K562 (cell line): ENCODE results near the gene ELF2. TPM values are rescaled to one million over a fixed set of nuclear protein-coding genes. Genes with fewer than 3 reads are reported as not detected.
"Not testable (repeated sequence)": the region's sequence is repeated elsewhere in the genome, so short reads cannot be mapped to it uniquely, and the experiment has no call there.

Source experiments
- ATAC-seq: fragments of 200-7000 bp; cut with Tn5 transposase; 3 replicates; pipeline ENCODE4 v1.9.1; 2020; ENCODE audit warnings: moderate library complexity
- BruUV-seq: library from RNA; stranded (reverse); fragments of 400-500 nt; replicated peaks from 2 replicates; lab custom pipeline; 2021; lab: Mats Ljungman, UMichigan
- CTCF ChIA-PET: fragments of 300-600 bp; formaldehyde crosslinking; extraction: SDS; loops from one replicate; lab custom pipeline; 2021; ENCODE audit warnings: low intra/inter-chr PET ratio; lab: Yijun Ruan, JAX
- POLR2A ChIA-PET: fragments of 300-600, 350-650 bp; sonication (Branson Sonifier 250); formaldehyde crosslinking; extraction: SDS; loops from one replicate; lab custom pipeline; 2021; ENCODE audit warnings: antibody characterized with exemption, inconsistent platforms; lab: Yijun Ruan, JAX
- DNase-seq, 4 experiments: peaks; one replicate each; pipeline versions ENCODE4 v3.0.0 to v3.0.0-alpha.2; 2011 to 2018; ENCODE audit warnings: low spot score in 3 of 4, mixed read lengths in 3 of 4; ENCODE audit errors: extremely low read depth in 1 of 4
- FAIRE-seq: peaks from 2 replicates; lab custom pipeline; 2011; peaks lifted over from hg19 to GRCh38; lab: Jason Lieb, UNC
- H2AFZ ChIP-seq: 2 replicates; pipeline ENCODE4 v1.6.0; 2011; ENCODE audit warnings: low read depth, low read length, control low read depth, inconsistent platforms
- H3K27ac ChIP-seq: fragments of 200-600 bp; 3 replicates; pipeline ENCODE4 v1.8.0; 2011; ENCODE audit warnings: low read depth, mild to moderate bottlenecking, control low read depth, inconsistent platforms, low read length, moderate library complexity, mixed read lengths; ENCODE audit errors: extremely low read depth
- H3K27me3 ChIP-seq, 2 experiments: fragments of 300-600 bp in 1 of 2; 2 replicates in 1 of 2; 3 replicates in 1 of 2; pipeline versions ENCODE4 v1.6.0 to v1.8.0; 2011; ENCODE audit warnings: inconsistent platforms in 2 of 2, low read length in 2 of 2, mild to moderate bottlenecking in 1 of 2, mixed read lengths in 1 of 2, moderate library complexity in 1 of 2; ENCODE audit not compliant: control insufficient read depth in 2 of 2, insufficient read depth in 2 of 2
- H3K36me3 ChIP-seq: fragments of 300-600 bp; 3 replicates; pipeline ENCODE4 v1.8.0; 2011; ENCODE audit warnings: mild to moderate bottlenecking, low read length, inconsistent platforms; ENCODE audit not compliant: control insufficient read depth, insufficient read depth
- H3K4me1 ChIP-seq, 2 experiments: fragments of 200-600 bp in 1 of 2; replicated peaks in 1 of 2; 2 replicates in 1 of 2; 3 replicates in 1 of 2; pipeline versions ENCODE4 v1.5.1 to v1.8.0; 2011; ENCODE audit warnings: inconsistent platforms in 2 of 2, low read length in 2 of 2, mild to moderate bottlenecking in 1 of 2, mixed read lengths in 1 of 2, moderate library complexity in 1 of 2; ENCODE audit not compliant: control insufficient read depth in 2 of 2, insufficient read depth in 2 of 2
- H3K4me2 ChIP-seq: 2 replicates; pipeline ENCODE4 v1.6.1; 2011; ENCODE audit warnings: low read length, control low read depth, inconsistent platforms, mixed read lengths; ENCODE audit not compliant: insufficient read depth
- H3K4me3 ChIP-seq: fragments of 200-600 bp; sonication (generic), shearing (Covaris generic); 2 replicates; pipeline ENCODE4 v1.5.1; 2016; ENCODE audit warnings: control low read depth, inconsistent platforms
- H3K79me2 ChIP-seq: fragments of 200-600 bp; 3 replicates; pipeline ENCODE4 v1.8.0; 2011; ENCODE audit warnings: low read length, inconsistent platforms; ENCODE audit not compliant: control insufficient read depth, insufficient read depth
- H3K9ac ChIP-seq, 2 experiments: 2 replicates each; pipeline versions ENCODE4 v1.6.0 to v1.6.1; 2011; ENCODE audit warnings: low read depth in 2 of 2, low read length in 2 of 2, control low read depth in 1 of 2, inconsistent platforms in 1 of 2, mild to moderate bottlenecking in 1 of 2, mixed read lengths in 1 of 2; ENCODE audit not compliant: insufficient read depth in 1 of 2
- H3K9me1 ChIP-seq: one replicate; pipeline ENCODE4 v1.6.0; 2011; ENCODE audit warnings: inconsistent platforms, mild to moderate bottlenecking, low read length, moderate library complexity; ENCODE audit not compliant: control insufficient read depth, insufficient read depth
- H3K9me3 ChIP-seq: replicated peaks from 2 replicates; pipeline ENCODE4 v1.5.1; 2011; ENCODE audit warnings: low read depth, low read length, inconsistent platforms; ENCODE audit not compliant: control insufficient read depth, insufficient read depth
- H4K20me1 ChIP-seq: replicated peaks from 2 replicates; pipeline ENCODE4 v1.6.1; 2011; ENCODE audit warnings: low read length, inconsistent platforms, mixed read lengths; ENCODE audit not compliant: control insufficient read depth, insufficient read depth
- SNAPC5 ChIP-seq: fragments of 250-450 bp; sonication (Bioruptor Pico); IDR thresholded peaks from 2 replicates; pipeline ENCODE4 v1.8.0; 2021; ENCODE audit warnings: moderate library complexity, mild to moderate bottlenecking, inconsistent platforms
- WGBS: fragments of 100-300 bp; shearing (Covaris generic); methylation state at CpG from one replicate; pipeline ENCODE4 v1.1.6; 2016; ENCODE audit warnings: low coverage, mixed read lengths; ENCODE audit not compliant: insufficient coverage; ENCODE audit errors: missing lambda C conversion rate; 5-methylcytosine and 5-hydroxymethylcytosine counted together
- in situ Hi-C: fragments of 300-500 bp; cut with MboI; formaldehyde crosslinking; loops from 4 replicates; pipeline ENCODE4 v1.15.0; 2018; ENCODE audit warnings: inconsistent platforms, mixed read lengths
- intact Hi-C: fragments of 100-400 bp; cut with micrococcal nuclease; formaldehyde crosslinking; loops from 2 replicates; pipeline ENCODE4 v1.14.2; 2022
- polyA plus RNA-seq, 8 experiments: library from polyadenylated mRNA; depleted of rRNA in 4 of 8; stranded (reverse) in 5 of 8; unstranded in 3 of 8; fragments of >200 nt; fragmentation: Nextera tagmentation in 2 of 8; fragmentation: Illumina TruSeq in 1 of 8; extraction: Ambion mirVana in 2 of 8; extraction: Trizol in 1 of 8; gene quantifications; 2 replicates each; pipeline versions ENCODE4 v1.2.1 to v1.2.3, GENCODE V29; 2011 to 2014; ENCODE audit warnings: inconsistent platforms in 1 of 8, missing spikeins in 1 of 8
- total RNA-seq, 7 experiments: library from RNA; depleted of rRNA in 6 of 7; stranded (reverse); fragments of >200 nt in 6 of 7; fragmentation: Illumina TruSeq in 2 of 7; extraction: Trizol in 2 of 7; gene quantifications; 2 replicates each; pipeline versions ENCODE4 v1.2.1 to v1.2.3, GENCODE V29; 2011 to 2021; ENCODE audit warnings: low replicate concordance in 1 of 7
- TF ChIP-seq, protein P1 (sequence below), 2 experiments: fragments of 250-450 bp in 1 of 2; fragments of 450-650 bp in 1 of 2; sonication (Bioruptor Pico) in 1 of 2; IDR thresholded peaks; 2 replicates each; pipeline versions ENCODE4 v1.6.1 to v1.8.0; 2016 to 2021; ENCODE audit warnings: mild to moderate bottlenecking in 2 of 2, moderate library complexity in 2 of 2, missing compliant biosample characterization in 1 of 2, missing genetic modification characterization in 1 of 2

ELF2 gene
- total and polyA plus RNA-seq, 9 of the 15 experiments (the other 6 are each of a cell fraction or from before 2014, with no cell fraction given), result 9.4 to 58.7 (median 41.6) TPM

GRCh38 chr4:139115226-139115625 lies 61.8 kb downstream of the ELF2 start:
- DNase-seq (no peak), FAIRE-seq (no peak), ATAC-seq (no peak)
- CTCF ChIA-PET, result no interaction called here
- 100% methylated on average over 9 of the region's 44 CpGs for WGBS
- Histone ChIP-seq H3K4me1 (no peaks in the 10 kb centered on the region), H3K4me3 (no peak overlapping the region), H3K27ac (no peak overlapping the region), H3K9me3 (no peaks in the 10 kb centered on the region; the same call in 1 of the 2 replicates), H3K36me3 (peaks cover 20% of the 10 kb centered on the region; the same call in 2 of the 3 replicates), H3K79me2 (no peaks in the 10 kb centered on the region), H3K27me3 (no peaks in the 10 kb centered on the region), H2AFZ (no peak overlapping the region), H3K4me2 (no peak overlapping the region), H3K9ac (no peak overlapping the region), H4K20me1 (no peaks in the 10 kb centered on the region), H3K9me1 (no peaks in the 10 kb centered on the region)
- POLR2A ChIA-PET, result no interaction called here
- TF ChIP-seq, protein P1, sequence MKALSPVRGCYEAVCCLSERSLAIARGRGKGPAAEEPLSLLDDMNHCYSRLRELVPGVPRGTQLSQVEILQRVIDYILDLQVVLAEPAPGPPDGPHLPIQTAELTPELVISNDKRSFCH (CRISPR knock-in tag; IDR thresholded peaks at IDR 0.05), result no peak
- TF ChIP-seq, protein P1 (tag; IDR thresholded peaks at IDR 0.05), result no peak
- no peak for TF ChIP-seq SNAPC5
- no TSS peak for BruUV-seq
- in situ Hi-C loops (no loop called here), intact Hi-C loops (no loop called here)

DNA sequence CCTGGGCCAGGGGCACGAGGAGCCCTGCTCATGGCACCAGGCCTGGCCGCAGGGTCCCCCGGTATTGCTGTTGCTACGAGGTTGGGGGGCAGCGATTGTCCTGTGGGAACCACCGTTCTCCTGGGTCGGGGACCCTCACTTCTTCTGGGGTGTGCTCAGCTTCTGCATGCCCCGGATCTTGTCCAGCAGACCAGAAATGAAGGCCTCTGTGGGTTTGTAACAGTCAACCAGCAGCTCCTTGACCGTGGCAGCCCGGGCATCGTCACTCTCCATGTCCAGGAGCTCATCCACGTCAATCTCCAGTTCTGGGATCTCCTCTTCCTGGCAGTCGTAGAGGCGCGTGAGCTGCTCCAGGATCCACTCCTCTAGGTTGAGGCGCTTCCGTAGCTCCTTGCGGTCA lies 62.2 kb downstream of the ELF2 start:
- H3K4me3 ChIP-seq, H3K9ac ChIP-seq, H3K79me2 ChIP-seq, DNase-seq, ATAC-seq, H4K20me1 ChIP-seq, H3K9me3 ChIP-seq, H3K4me1 ChIP-seq, CTCF ChIA-PET, H3K27ac ChIP-seq, H2AFZ ChIP-seq, in situ Hi-C loops, intact Hi-C loops, H3K4me2 ChIP-seq, H3K27me3 ChIP-seq, POLR2A ChIA-PET, BruUV-seq, H3K9me1 ChIP-seq, FAIRE-seq: not testable (repeated sequence)
- peaks cover 20% of the 10 kb centered on the region; the same call in 2 of the 3 replicates for H3K36me3 ChIP-seq
- WGBS, result 95% methylated on average over 9 of the region's 18 CpGs
